Esophagus (tissue), 2 donors: ENCODE data around the gene GGCT. TPM values are rescaled to one million over a fixed set of nuclear protein-coding genes. Genes with fewer than 3 reads are reported as not detected.

Experiments used
- H3K27ac ChIP-seq, 2 donors: one replicate each; pipeline ENCODE4 v1.5.1; 2013; ENCODE audit warnings: low read depth in 2 of 2, mild to moderate bottlenecking in 2 of 2, inconsistent platforms in 1 of 2, low read length in 1 of 2, moderate library complexity in 1 of 2
- H3K27me3 ChIP-seq, 2 donors: one replicate each; pipeline ENCODE4 v1.6.1; 2013; ENCODE audit warnings: low read length in 2 of 2, control low read depth in 1 of 2, mild to moderate bottlenecking in 1 of 2; ENCODE audit not compliant: insufficient read depth in 2 of 2, control insufficient read depth in 1 of 2
- H3K36me3 ChIP-seq, 2 donors: one replicate each; pipeline ENCODE4 v1.6.1; 2013; ENCODE audit warnings: low read length in 1 of 2; ENCODE audit not compliant: control insufficient read depth in 2 of 2, insufficient read depth in 2 of 2
- H3K4me1 ChIP-seq, 2 donors: one replicate each; pipeline ENCODE4 v1.6.1; 2013; ENCODE audit warnings: low read length in 1 of 2; ENCODE audit not compliant: control insufficient read depth in 2 of 2, insufficient read depth in 2 of 2
- H3K4me3 ChIP-seq, 2 donors: one replicate each; pipeline ENCODE4 v1.5.1; 2013; ENCODE audit warnings: low read length in 2 of 2, mild to moderate bottlenecking in 2 of 2, low read depth in 1 of 2, moderate library complexity in 1 of 2
- H3K9me3 ChIP-seq, 2 donors: one replicate each; pipeline ENCODE4 v1.6.1; 2013; ENCODE audit warnings: mild to moderate bottlenecking in 2 of 2, low read depth in 1 of 2, low read length in 1 of 2, moderate library complexity in 1 of 2; ENCODE audit not compliant: control insufficient read depth in 2 of 2, insufficient read depth in 1 of 2
- WGBS, 2 donors: extraction: QIAGEN DNeasy Blood & Tissue Kit; methylation state at CpG; one replicate each; pipeline ENCODE4 v1.1.7; 2013; 5-methylcytosine and 5-hydroxymethylcytosine counted together
- polyA plus RNA-seq, 2 donors: library from polyadenylated mRNA; stranded (reverse); fragments of 200-250 nt; gene quantifications; one replicate each; pipeline ENCODE4 v1.2.3, GENCODE V29; 2013
- donor health status: healthy with polysubstance abuse.
- donor health status: Bipolar disorder and iron deficiency.

The GGCT gene
- polyA plus RNA-seq, 2 donors = 88.5 to 96.2 TPM

DNA sequence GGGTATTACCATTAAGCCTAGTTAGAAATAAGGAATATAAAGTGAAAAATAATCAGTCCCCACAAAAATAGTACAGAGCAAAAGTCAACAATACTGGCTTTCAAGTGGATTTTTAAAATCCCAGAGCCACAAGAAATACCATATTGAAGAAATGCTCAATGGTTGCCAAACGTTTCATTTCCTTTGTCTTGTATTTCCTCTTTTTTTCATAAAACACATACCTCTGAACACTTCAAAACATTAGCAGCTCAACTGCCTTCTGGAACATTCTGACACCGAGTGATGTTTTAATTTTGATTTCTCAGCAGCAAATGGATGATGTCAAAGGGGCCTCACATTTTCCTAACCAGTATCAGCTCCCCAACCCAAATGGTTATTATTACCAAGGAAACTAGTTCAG lies 36.6 kb downstream of the GGCT start:
- H3K27ac ChIP-seq = peak overlapping the region in 1 of 2 donors; percentile 25
- no peaks in the 10 kb centered on the region for H3K27me3 ChIP-seq
- no peaks in the 10 kb centered on the region for H3K36me3 ChIP-seq
- H3K4me1 ChIP-seq = peaks cover 5 to 12% of the 10 kb centered on the region in 2 donors
- 52 to 54% methylated on average over 2 of the region's 2 CpGs for WGBS, 2 donors
- H3K9me3 ChIP-seq = no peaks in the 10 kb centered on the region
- H3K4me3 ChIP-seq = no peak overlapping the region

DNA sequence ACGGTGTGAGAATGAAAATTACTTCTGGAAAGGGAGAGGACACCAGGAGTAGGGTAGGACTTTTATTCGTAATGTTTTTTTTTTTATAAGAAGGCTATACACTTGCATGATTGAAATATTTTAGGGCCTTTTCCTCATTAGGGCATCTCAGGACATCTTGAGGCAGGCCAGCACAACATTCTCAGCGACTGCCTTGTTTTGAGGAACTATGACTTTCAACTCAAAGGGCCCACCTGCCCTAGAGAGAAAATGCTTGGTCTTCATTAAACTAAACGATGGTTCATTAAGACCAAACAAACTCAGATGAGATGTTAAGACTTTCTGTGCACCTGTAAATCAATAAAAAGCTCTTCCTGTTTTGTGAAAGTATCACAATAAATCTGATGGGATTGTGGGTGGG lies 37.4 kb downstream of the GGCT start:
- H3K36me3 ChIP-seq = no peaks in the 10 kb centered on the region
- H3K27ac ChIP-seq = no peak overlapping the region
- H3K4me3 ChIP-seq = no peak overlapping the region
- H3K27me3 ChIP-seq = no peaks in the 10 kb centered on the region
- peaks cover 5 to 12% of the 10 kb centered on the region in 2 donors for H3K4me1 ChIP-seq
- WGBS, 2 donors = 87 to 91% methylated on average over 4 of the region's 4 CpGs
- no peaks in the 10 kb centered on the region for H3K9me3 ChIP-seq

- WGBS, 2 donors = 80 to 89% methylated on average over 4 of the region's 4 CpGs
- H3K4me1 ChIP-seq = peaks cover 5 to 12% of the 10 kb centered on the region in 2 donors
- no peak overlapping the region for H3K27ac ChIP-seq
- H3K9me3 ChIP-seq = no peaks in the 10 kb centered on the region
- H3K4me3 ChIP-seq = no peak overlapping the region
- no peaks in the 10 kb centered on the region for H3K27me3 ChIP-seq
- no peaks in the 10 kb centered on the region for H3K36me3 ChIP-seq
Measured at GRCh38 chr7:30466266-30466665, 38.4 kb downstream of the GGCT start.

GRCh38 chr7:30465811-30466180 lies 38.8 kb downstream of the GGCT start:
- no peak overlapping the region for H3K4me3 ChIP-seq
- no peaks in the 10 kb centered on the region for H3K9me3 ChIP-seq
- peaks cover 2 to 7% of the 10 kb centered on the region in 2 donors for H3K4me1 ChIP-seq
- H3K27me3 ChIP-seq = no peaks in the 10 kb centered on the region
- H3K27ac ChIP-seq = peak overlapping the region; percentile 6 to 51
- WGBS, 2 donors = 73 to 82% methylated on average over 2 of the region's 2 CpGs
- no peaks in the 10 kb centered on the region for H3K36me3 ChIP-seq

DNA sequence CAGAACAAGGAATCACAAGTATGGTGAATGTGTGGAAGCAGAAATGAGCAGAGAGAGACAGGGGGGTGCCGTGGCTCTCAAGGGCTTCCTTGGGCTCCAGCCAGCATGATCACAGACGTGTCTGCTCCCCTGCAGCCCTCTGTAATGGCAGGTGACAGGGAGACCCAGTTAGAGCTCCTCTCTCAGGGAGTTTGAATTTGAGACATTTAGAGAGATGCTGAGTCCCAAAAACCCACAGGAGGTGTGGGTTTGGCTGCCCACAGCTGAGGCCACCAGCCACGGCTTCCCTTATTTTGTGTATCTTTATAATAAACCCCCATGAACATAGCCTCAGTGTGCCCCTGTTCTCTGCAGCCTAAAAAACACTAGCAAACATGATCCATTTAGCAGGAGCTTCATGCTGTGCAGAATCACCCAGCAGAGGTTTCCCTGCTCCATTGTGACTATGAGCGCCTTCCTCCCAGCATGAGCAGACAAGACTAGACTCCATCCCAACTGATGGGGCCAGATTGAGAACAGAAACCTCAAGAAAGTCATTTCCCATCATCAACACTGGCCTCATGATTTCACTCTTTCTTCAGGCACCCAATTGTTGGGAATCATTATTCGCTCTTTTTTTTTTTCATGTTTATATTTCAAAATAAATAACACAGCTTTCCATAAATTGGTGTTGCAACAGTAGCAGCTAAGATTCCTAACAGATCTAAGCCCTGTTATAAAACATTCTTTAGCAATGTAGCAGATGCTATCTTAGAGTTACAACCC lies 39.4 kb downstream of the GGCT start:
- H3K36me3 ChIP-seq = no peaks in the 10 kb centered on the region
- H3K4me1 ChIP-seq = peaks cover 2 to 7% of the 10 kb centered on the region in 2 donors
- H3K27ac ChIP-seq = peak overlapping the region in 1 of 2 donors; percentile 61
- no peak overlapping the region for H3K4me3 ChIP-seq
- no peaks in the 10 kb centered on the region for H3K9me3 ChIP-seq
- no peaks in the 10 kb centered on the region for H3K27me3 ChIP-seq
- WGBS, 2 donors = 78 to 86% methylated on average over 5 of the region's 5 CpGs

GRCh38 chr7:30464231-30464671 lies 40.4 kb downstream of the GGCT start:
- H3K27ac ChIP-seq = no peak overlapping the region
- H3K27me3 ChIP-seq = no peaks in the 10 kb centered on the region
- peaks cover 2 to 3% of the 10 kb centered on the region in 2 donors for H3K4me1 ChIP-seq
- H3K9me3 ChIP-seq = no peaks in the 10 kb centered on the region
- no peak overlapping the region for H3K4me3 ChIP-seq
- 70 to 83% methylated on average over 5 of the region's 5 CpGs for WGBS, 2 donors
- H3K36me3 ChIP-seq = no peaks in the 10 kb centered on the region

DNA sequence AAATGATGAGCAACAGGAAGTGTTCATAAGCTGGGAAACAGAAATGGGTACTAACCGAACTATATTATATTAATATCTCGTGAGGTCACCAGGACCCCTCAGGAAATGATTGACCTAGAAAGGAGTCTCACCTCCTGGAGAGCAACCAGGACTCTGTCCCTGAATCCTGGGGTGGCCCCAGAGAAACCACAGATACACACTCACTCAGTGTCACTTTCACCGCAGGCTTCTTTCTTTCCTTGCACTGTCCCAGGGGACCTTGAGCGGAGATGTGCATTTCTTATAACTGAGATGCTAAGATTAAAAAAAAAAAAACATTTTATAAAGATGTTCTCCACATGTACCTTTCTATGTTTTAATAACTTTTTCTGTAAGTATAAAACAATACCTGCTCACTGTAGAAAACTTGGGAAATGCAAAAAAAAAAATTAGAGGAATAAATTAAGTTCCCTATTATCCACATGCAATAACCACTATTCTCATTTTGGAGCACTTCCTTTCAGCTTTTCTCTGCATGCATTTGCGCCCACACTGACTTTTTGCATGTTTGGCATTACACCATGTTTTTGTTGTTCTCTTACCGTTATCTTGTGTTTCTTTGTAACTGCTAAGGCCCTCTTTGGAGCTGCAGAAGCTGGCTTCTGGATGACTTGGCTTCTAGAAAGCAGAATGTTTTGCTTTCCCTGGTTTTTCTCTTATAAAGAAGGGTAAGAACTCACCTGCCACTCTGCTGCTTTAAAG lies 41.1 kb downstream of the GGCT start:
- Histone ChIP-seq H3K36me3 (no peaks in the 10 kb centered on the region), H3K9me3 (no peaks in the 10 kb centered on the region), H3K4me3 (no peak overlapping the region), H3K4me1 (peaks cover 2% of the 10 kb centered on the region in 2 donors), H3K27me3 (no peaks in the 10 kb centered on the region), H3K27ac (no peak overlapping the region)
- WGBS, 2 donors = 78 to 85% methylated on average over 6 of the region's 6 CpGs

GRCh38 chr7:30462179-30462578 lies 42.5 kb downstream of the GGCT start:
- H3K9me3 ChIP-seq = no peaks in the 10 kb centered on the region
- H3K4me1 ChIP-seq = peaks cover 2% of the 10 kb centered on the region in 2 donors
- peaks cover 0 to 3% of the 10 kb centered on the region in 2 donors for H3K36me3 ChIP-seq
- H3K27me3 ChIP-seq = no peaks in the 10 kb centered on the region
- H3K27ac ChIP-seq = no peak overlapping the region
- WGBS, 2 donors = 91 to 93% methylated on average over 1 of the region's 1 CpG
- H3K4me3 ChIP-seq = no peak overlapping the region

GRCh38 chr7:30460246-30460633 lies 44.4 kb downstream of the GGCT start:
- H3K27ac ChIP-seq = peak overlapping the region; percentile 16 to 33
- no peak overlapping the region for H3K4me3 ChIP-seq
- H3K4me1 ChIP-seq = peaks cover 2% of the 10 kb centered on the region in 2 donors
- no peaks in the 10 kb centered on the region for H3K27me3 ChIP-seq
- 80 to 82% methylated on average over 4 of the region's 4 CpGs for WGBS, 2 donors
- H3K36me3 ChIP-seq = peaks cover 9 to 10% of the 10 kb centered on the region in 2 donors
- H3K9me3 ChIP-seq = no peaks in the 10 kb centered on the region
